ENCODE data around the gene HIBCH. TPM values are rescaled to one million over a fixed set of nuclear protein-coding genes. Genes with fewer than 3 reads are reported as not detected.

HIBCH gene
- total and polyA plus RNA-seq, 2 of the 4 experiments (the other 2 are of a cell fraction): 8.8 to 11.9 TPM

DNA sequence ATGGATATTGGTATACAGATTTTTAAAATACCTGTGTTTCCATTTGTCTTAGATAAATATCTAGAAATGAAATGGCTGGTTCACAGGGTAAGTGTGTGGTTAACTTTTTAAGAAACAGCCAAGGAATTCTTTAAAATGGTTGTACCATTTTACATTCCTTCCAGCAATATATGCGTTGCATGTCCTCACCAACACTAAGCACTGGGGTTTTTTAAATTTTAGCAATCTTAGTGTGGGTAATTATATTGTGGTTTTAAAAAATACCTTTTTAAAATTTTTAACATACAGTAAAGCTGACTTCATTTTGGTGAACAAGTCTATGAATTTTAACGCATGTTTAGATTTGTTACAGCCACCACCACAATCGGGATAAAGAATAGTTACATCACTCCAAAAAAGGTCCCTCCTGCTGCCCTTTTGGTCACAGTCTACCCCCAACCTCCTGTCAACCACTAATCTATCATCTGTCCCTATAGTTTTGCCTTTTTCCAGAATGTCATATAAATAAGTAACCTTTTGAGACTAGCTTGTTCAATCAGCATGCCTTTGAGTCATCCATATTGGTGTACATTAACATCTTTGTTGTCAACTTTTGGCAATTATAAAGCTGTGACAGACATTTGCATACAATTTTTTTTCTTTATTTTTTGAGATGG, 129.0 kb downstream of the HIBCH start:
- TF ChIP-seq MXI1 (IDR thresholded peaks at IDR 0.05; ENCODE audit: borderline replicate concordance, low read depth, low read length): no peak
- TF ChIP-seq BHLHE40 (IDR thresholded peaks at IDR 0.05; ENCODE audit: low read depth, low read length): no peak
- TF ChIP-seq POLR2A (IDR thresholded peaks at IDR 0.05; ENCODE audit: low read depth, low read length): no peak
- TF ChIP-seq CTCF (conservative IDR thresholded peaks at IDR 0.05; ENCODE audit: low read depth, low read length): no peak
- TF ChIP-seq NFE2L2 (IDR thresholded peaks at IDR 0.05; ENCODE audit: low read depth, low read length): no peak
- TF ChIP-seq, protein P1, sequence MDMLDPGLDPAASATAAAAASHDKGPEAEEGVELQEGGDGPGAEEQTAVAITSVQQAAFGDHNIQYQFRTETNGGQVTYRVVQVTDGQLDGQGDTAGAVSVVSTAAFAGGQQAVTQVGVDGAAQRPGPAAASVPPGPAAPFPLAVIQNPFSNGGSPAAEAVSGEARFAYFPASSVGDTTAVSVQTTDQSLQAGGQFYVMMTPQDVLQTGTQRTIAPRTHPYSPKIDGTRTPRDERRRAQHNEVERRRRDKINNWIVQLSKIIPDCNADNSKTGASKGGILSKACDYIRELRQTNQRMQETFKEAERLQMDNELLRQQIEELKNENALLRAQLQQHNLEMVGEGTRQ (IDR thresholded peaks at IDR 0.05; ENCODE audit: low read depth, low read length): no peak
- no peak for TF ChIP-seq MAZ (IDR thresholded peaks at IDR 0.05; ENCODE audit: borderline replicate concordance, low read depth, low read length)
- TF ChIP-seq CEBPB (IDR thresholded peaks at IDR 0.05; ENCODE audit: low read depth, low read length): no peak
- no peak for TF ChIP-seq RAD21 (IDR thresholded peaks at IDR 0.05; ENCODE audit: low read length)
- TF ChIP-seq ELK1 (IDR thresholded peaks at IDR 0.05; ENCODE audit: borderline replicate concordance, low read depth, low read length): no peak
- no peak for TF ChIP-seq FOS (IDR thresholded peaks at IDR 0.05; ENCODE audit: low read depth, low read length)
- no peak for TF ChIP-seq MAFK (IDR thresholded peaks at IDR 0.05; ENCODE audit: low read depth, low read length)
- no peak overlapping the region for H2AK9ac ChIP-seq (replicated peaks; ENCODE audit: low read depth, low read length, poor library complexity)
- ChIA-PET CTCF (no interaction called here), POLR2A (ENCODE audit: unreplicated experiment) (no interaction called here)
- H2AK5ac ChIP-seq (ENCODE audit: low read depth, low read length): no peak overlapping the region
- no peaks in the 10 kb centered on the region for H3K4me1 ChIP-seq (ENCODE audit: control insufficient read depth, insufficient read depth, low read length)
- H2BK20ac ChIP-seq (ENCODE audit: low read depth, low read length): no peak overlapping the region
- no peaks in the 10 kb centered on the region for H3K36me3 ChIP-seq (ENCODE audit: control insufficient read depth, insufficient read depth, low read length)
- no TSS peak for BruUV-seq (replicated peaks)
- no peaks in the 10 kb centered on the region for H3K27me3 ChIP-seq (ENCODE audit: control insufficient read depth, insufficient read depth, low read length)
- no peak overlapping the region for H3K4ac ChIP-seq (ENCODE audit: low read depth, low read length)
- H3K4me2 ChIP-seq (ENCODE audit: low read depth, low read length): no peak overlapping the region
- dilution Hi-C loops (cut with HindIII; ENCODE audit: low sequenced_read_pairs, unreplicated experiment): no loop called here
- intact Hi-C loops (cut with micrococcal nuclease): no loop called here
- no peak overlapping the region for H4K91ac ChIP-seq (ENCODE audit: insufficient read depth, low read depth, low read length)
- no peak overlapping the region for H3K23ac ChIP-seq (ENCODE audit: low read depth, low read length)
- no peak overlapping the region for H2BK5ac ChIP-seq (ENCODE audit: low read depth, low read length, poor library complexity, severe bottlenecking)
- no peak overlapping the region for H3K9ac ChIP-seq (ENCODE audit: low read depth, low read length)
- no peak overlapping the region for H3K14ac ChIP-seq (replicated peaks; ENCODE audit: low read depth, low read length)
- H3K4me3 ChIP-seq (ENCODE audit: insufficient read depth, low read depth, low read length): no peak overlapping the region
- H2BK15ac ChIP-seq (ENCODE audit: low read depth, low read length): no peak overlapping the region
- WGBS, 2 experiments (ENCODE audit: extremely low coverage in 2 of 2, insufficient read length in 1 of 2): 80% methylated on average over 1 of the region's 3 CpGs; no CpG with 5 or more reads in 1 of the 2 experiments
- no peaks in the 10 kb centered on the region for H3K9me3 ChIP-seq (ENCODE audit: control insufficient read depth, insufficient read depth, low read length)
- DNase-seq: no peak
- ATAC-seq (ENCODE audit: low read depth): no peak
- H2BK120ac ChIP-seq (ENCODE audit: low read depth, low read length): no peak overlapping the region
- no peak overlapping the region for H3K27ac ChIP-seq (ENCODE audit: insufficient read depth, low read length)
- no peaks in the 10 kb centered on the region for H3K79me1 ChIP-seq (ENCODE audit: low read depth in 1 of 2, low read length in 2 of 2)
- no peak overlapping the region for H4K5ac ChIP-seq (ENCODE audit: low read depth, low read length)
- in situ Hi-C loops (cut with MboI; ENCODE audit: low sequenced_read_pairs): no loop called here
- H2AFZ ChIP-seq (replicated peaks; ENCODE audit: low read length, poor library complexity): no peak overlapping the region
- no peak overlapping the region for H3K56ac ChIP-seq (ENCODE audit: extremely low read depth, insufficient read depth, low read length)
- H3K18ac ChIP-seq (ENCODE audit: low read depth, low read length): no peak overlapping the region
- H4K8ac ChIP-seq (ENCODE audit: low read depth in 2 of 2, low read length in 2 of 2): no peak overlapping the region
- no peaks in the 10 kb centered on the region for H4K20me1 ChIP-seq (ENCODE audit: insufficient read depth, low read length)
- no peaks in the 10 kb centered on the region for H3K9me1 ChIP-seq (ENCODE audit: insufficient read depth, low read length)
